ENCODE results near the gene FAM161A.

FAM161A gene

DNA sequence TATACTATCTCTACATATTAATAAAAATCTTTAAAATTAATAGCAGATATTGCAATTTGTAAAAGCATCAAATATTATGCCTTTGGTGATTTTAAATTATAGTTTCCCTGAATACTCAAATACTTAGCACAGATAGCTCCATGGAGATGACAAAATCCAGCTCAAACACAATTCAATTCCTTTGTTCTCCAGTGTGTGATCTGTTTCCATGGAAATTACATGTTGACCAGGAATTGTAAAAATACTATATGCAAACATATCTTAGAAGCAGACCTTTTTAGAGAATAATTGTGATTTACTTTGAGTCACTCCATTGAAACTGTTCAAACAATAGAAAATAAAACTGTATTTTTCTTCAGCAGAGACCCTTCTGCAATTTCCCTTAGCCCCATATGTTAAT, 68.3 kb downstream of the FAM161A start:
- DNase-seq (ENCODE audit: low read depth) = no peak

DNA sequence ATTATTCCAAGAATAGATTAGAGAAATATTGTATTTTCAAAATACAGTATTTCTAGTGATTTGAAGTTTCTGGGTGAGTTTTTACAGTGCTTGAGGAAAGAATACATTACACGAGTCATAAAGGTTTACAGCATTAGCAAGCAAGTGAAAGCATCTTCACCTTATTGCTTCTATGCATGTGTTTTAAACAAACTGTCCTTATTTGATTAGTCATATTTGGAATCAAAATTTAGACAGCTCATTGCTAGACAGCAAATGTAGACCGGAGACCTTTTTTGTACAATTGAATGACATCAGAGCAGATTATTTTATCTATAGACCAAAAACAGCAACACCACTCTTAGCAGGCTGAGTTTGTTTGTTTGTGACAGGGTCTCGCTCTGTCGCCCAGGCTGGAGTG, 69.2 kb downstream of the FAM161A start:
- DNase-seq (ENCODE audit: low read depth) = no peak

DNA sequence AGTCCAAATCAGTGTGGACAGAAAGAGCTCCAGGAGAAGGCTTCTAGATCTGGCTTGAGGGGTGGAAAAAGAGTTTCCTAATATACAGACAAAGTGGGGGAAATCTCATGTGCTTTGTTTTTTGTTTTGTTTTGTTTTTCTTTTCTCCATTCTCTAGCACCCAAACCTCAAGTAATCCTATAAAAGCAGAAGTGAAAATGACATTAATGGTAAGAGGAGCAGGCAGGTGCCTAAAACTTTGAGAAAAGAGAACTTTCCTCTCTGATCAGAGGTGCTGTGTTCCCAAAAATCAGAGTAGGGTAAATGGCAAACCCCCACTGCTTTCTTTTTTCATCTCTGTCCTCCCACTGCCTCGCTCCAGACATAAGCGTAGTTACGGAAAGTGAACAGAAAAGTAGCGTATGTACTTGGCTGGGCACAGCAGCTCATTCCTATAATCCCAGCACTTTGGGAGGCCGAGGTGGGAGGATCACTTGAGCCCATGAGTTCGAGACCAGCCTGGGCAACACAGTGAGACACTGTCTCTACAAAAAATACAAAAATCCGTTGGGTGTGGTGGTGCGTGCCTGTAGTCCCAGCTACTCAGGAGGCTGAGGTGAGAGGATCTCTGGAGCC, 77.8 kb downstream of the FAM161A start:
- no peak for DNase-seq (ENCODE audit: low read depth)

All from stimulated activated CD8-positive, alpha-beta memory T cell treated with anti-CD3 and anti-CD28 coated beads, Interleukin-15, amount 100 ng/mL, for 24 hours (primary cell).